HCEC 1CT (cell line): ENCODE measurements around the gene SLC10A3.
"Not testable (repeated sequence)": the region's sequence is repeated elsewhere in the genome, so short reads cannot be mapped to it uniquely, and the experiment has no call there.

Source experiments
- DNase-seq: peaks from one replicate; pipeline ENCODE4 v3.0.0-alpha.2; 2017

Gene SLC10A3

DNA sequence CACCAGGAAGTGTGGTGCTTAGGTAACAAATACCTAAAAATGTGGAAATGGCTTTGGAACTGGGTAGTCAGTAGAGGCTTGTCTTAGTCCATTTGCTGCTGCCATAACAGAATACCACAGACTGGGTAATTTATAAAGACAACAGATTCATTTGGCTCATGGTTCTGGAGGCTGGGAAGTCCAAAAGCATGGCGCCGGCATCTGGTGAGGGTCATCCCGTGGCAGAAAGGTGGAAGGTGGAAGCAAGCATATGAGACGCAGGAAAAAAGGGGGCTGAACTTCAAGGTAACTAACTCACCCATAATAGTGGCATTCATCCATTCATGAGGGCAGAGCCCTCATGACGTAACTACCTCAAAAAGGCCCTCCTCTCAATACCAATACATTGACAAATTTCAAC lies 19.0 kb upstream of the SLC10A3 start:
- no peak for DNase-seq

DNA sequence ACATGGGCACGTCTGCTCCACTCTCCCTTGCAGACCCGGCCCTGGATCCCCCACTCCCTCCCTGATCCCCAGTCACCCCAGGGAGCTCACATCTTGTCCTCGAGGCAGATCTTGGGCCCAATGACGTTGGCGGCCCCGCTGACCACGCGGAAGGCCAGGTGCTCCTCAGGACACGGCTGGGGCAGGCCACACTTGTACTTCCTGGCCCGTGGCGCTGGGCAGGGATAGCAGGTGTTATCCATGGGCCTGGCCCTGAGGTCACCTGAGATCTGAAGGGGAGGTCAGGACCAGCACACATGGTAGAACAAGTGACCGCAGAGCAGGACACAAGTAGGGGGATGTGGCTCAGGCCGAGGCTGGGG lies 17.9 kb upstream of the SLC10A3 start:
- DNase-seq = no peak

GRCh38 chrX:154507673-154508383 lies 17.4 kb upstream of the SLC10A3 start:
- no peak for DNase-seq

DNA sequence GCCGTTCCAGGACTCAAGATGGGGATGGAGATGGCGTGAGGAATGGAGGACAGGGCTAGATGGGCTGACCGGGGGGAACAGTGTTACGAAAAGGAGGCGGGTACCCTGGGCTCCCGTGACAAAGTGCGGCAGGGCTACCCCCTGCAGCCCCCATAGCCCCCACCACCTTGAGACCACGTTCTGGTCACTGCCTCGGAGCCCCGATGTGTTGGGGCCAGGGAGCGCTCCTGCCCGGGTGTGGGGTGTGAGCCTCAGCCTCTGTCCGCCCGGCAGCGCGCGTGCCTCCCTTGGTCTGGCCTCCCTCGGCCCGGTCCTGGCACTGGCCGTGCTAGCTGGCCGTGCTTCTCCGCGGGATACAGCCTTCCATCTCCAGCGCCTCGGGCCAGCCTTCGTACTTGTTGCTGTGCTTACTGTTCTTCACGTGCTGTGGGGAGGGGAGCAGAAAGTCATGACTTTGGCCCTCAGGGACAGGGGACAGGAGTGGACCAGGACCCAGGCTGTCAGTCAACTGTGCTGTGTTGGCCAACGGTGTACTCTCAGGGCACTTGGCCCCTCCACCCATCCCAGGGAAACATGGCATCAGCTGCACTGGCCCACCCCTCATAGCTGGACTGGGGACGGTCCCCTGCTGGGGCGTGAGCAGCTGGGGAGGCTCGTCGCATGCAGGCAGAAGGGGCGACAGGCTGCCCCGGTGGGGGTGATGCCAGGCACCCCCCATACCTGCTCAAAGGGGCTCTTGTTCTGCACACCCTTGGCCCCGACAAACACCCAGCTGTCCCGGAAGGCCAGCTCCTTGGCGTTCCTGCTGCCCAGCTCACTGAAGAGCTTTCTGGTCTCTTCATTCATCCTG lies 16.3 kb upstream of the SLC10A3 start:
- DNase-seq = no peak

DNA sequence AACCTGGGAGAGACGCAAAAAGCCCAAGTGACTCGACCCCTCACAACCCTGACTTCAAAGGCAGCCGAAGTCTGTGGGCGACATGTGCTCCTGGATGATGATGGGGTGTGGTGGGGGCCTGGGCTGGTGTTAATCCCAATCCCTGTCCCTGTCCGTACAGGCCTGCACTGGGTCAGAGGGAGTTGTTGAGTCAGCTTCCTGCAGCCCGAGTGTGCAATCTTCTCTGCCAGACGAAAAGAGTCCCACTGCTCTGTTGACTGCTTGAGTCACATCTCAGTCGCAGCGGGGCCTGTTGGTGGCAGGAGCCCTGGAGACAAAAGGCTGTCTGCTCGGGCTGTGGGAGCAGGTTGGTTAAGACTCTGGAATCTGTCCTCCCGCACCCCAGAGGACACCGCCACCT lies 15.3 kb upstream of the SLC10A3 start:
- DNase-seq = peak; percentile 62

DNA sequence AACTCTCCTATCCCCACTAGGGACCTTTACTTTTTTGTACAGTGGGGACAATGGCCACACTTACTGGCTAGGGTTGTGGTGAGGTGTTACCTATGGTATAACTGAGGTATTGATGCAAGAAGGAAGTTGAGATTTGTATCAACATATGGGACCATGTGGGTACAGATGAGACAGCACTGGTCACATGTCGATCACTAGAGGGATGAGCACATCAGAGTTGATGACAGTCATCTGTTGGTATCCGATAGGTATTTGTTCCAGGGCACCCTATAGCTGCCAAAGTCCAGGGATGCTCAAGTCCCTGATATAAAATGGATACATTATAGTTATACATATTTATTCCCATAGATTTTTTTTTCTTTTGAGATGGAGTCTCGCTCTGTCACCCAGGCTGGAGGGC lies 12.6 kb upstream of the SLC10A3 start:
- DNase-seq = no peak

GRCh38 chrX:154502098-154502497 lies 11.7 kb upstream of the SLC10A3 start:
- no peak for DNase-seq

DNA sequence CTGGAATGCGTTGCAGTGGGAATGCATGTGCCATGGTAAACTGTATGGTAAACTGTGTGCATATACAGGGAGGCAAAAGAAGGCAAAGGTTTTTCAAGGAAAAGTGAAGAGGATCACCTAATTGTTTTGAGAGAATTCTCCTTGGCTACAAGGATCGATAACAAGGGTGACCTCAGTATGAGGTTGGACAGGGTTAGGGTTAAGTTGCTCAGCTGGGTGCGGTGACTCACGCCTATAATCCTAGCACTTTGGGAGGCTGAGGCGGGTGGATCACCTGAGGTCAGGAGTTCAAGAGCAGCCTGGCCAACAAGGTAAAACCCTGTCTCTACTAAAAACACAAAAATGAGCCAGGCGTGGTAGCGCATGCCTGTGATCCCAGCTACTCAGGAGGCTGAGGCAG lies 11.0 kb upstream of the SLC10A3 start:
- DNase-seq = not testable (repeated sequence)

DNA sequence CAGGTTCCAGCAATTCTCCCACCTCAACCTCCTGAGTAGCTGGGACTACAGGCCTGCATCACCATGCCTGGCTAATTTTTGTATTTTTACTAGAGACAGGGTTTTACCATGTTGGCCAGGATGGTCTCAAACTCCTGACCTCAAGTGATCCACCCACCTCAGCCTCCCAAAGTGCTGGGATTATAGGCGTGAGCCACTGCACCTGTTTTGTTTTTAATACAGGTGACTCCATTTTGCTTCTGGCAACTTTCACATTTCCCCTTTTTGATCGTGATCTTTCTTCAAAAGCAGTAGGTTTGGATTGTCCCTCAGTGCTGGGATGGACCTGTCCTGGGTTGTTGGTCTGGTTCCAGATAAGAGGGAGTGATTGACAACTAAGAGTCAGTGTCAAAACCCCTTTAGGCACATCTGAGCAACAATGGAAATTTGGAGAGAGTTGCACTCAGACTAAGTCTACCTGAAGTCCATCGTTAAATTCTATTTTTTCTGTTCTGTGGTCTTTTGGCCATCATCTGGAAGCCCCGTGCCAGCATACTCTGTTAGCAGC lies 6.2 kb upstream of the SLC10A3 start:
- not testable (repeated sequence) for DNase-seq

DNA sequence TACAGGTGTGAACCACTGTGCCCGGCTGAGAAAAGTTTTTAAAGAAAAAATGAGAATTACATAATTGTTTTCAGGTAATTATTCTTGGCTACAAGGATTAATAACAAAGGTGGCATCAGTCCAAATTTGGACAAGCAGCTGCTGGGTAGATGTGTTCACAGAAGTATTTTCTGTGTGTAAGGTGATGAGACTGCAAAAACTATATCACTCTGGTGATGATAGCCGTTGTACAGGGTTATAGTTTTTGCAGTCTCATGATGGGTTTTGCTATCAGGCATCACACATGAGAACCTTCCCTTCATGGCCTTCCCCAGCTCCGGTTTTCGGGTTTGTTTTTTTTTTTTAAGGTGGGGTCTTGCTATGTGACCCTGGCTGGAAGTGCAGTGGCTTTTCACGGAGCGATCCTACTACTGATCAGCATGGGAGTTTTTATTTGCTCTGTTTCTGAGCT lies 5.1 kb upstream of the SLC10A3 start:
- DNase-seq = no peak

- DNase-seq = no peak
Measured at GRCh38 chrX:154494715-154495114, 4.3 kb upstream of the SLC10A3 start.

DNA sequence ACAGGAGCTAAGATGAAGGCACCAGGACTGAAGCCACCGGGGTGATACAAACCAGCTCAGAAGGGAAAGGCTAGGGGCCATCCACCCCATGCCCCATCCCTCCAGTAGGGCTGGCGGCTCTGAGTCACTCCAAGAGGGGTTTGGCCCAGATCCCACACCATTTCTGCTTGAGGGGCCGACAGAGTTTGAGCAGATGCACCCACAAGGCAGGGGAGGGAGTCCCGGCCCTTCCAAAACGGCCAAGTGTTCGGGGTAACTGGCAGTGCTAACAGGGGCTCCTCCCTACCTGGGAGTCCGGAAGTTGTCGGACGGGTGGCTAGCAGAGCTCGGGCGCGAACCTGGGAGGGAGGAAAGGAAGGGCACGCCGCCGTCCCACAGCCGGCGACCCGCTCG lies 412 bp downstream of the SLC10A3 start:
- DNase-seq = peak; percentile 37

- DNase-seq = no peak
Measured at GRCh38 chrX:154489182-154489581, 1.2 kb downstream of the SLC10A3 start.

DNA sequence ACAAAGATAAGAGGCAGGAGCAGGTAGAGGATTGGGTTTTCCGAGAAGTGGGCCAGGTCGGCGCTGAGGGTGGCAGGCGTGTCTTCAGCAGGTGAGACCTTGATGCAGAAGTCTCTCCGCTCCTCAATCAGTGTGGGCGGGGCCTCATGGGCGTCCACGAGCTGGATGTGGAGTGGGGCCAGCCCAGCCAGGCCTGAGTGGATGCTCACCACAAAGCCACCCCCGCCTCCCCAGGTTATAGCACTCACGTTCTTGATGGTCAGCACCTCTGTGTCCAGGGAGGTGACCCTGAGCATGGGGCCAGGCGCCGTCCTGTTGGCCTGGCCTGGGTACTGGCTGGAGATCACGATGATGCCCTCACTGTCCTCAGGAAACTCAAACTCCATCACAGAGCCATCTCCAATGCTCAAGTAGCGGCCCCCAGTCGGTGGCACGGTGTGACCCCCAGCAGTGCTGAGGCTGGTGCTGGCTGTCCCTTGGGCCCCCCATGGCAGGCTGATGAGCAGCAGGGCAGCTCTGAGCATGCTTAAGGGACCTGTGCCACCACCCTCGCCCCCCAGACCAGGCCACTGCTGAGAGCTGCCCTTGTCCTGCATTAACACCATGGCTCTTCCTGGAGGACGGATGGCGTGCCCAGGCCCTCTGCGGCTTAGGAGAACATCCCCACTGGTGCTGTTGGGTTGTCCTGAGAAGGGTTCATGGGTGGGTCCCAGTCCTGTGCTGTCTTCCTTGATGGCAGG lies 1.9 kb downstream of the SLC10A3 start:
- no peak for DNase-seq

- DNase-seq = no peak
Measured at GRCh38 chrX:154487518-154488290, 2.7 kb downstream of the SLC10A3 start.

DNA sequence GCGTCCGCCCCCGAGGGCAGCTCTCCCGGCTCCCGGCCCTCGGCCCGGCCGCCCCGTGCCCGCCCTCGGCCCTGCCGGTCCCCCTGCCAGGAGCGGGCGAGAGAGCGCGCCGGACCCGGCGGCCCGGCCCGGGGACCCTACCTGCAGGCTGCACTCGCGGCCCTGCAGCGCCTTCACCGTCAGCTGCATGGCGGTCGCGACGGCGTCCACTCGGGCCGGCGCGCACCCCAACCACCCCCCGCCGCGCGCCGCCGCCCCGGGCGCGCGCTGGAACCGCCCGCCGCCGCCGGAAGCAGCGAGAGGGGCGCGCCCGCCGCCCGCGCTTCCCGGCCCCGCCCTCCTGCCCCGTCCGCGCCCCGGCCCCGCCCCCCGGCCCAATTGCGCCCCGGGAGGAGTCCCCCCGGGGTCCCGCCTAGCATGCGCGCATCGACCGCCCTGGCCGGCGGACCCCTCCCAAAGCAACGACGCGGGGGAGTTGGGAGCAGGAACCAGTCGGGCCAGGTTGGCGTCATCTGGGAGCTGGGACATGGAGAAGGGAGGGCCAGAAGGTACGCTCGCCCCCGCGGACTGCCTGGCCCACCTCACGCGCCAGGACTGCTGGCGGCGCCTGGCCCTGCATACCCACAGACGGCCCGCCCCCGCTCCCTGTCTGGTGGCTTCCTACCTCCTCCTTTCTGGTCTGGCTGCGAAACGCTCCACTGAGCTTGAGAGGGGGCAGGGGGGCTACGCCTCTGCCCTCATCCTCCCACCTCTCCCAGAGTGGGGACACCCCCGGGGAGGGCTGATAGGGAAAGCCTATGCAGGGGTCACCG lies 3.8 kb downstream of the SLC10A3 start, which contains the start of gene UBL4A:
Gene UBL4A, minus strand, starts transcription at position 220 of the 812 bp plus-strand sequence. Its CDS starts 31 bp downstream, at position 189.
- DNase-seq = peak; percentile 38

- DNase-seq = no peak
Measured at GRCh38 chrX:154486052-154486395, 4.4 kb downstream of the SLC10A3 start.

- DNase-seq = peak; percentile 1
Measured at GRCh38 chrX:154485150-154486051, 5.0 kb downstream of the SLC10A3 start.

- no peak for DNase-seq
Measured at GRCh38 chrX:154484255-154485149, 5.9 kb downstream of the SLC10A3 start.
